Body of pancreas (tissue), 4 donors: ENCODE data around the gene C11orf71.

ENCODE experiments used
- CTCF ChIP-seq, 7 experiments: fragments of 450-650 bp in 4 of 7; fragments of 200-600 bp in 3 of 7; sonication (generic) in 3 of 7; IDR thresholded peaks; one replicate each; pipeline ENCODE4 v1.5.1; 2016 to 2019; ENCODE audit warnings: antibody characterized with exemption in 7 of 7
- POLR2A ChIP-seq, 3 donors: fragments of 450-650 bp; IDR thresholded peaks; one replicate each; pipeline ENCODE4 v1.6.1; 2016; ENCODE audit warnings: antibody characterized with exemption in 3 of 3, mild to moderate bottlenecking in 2 of 3

DNA sequence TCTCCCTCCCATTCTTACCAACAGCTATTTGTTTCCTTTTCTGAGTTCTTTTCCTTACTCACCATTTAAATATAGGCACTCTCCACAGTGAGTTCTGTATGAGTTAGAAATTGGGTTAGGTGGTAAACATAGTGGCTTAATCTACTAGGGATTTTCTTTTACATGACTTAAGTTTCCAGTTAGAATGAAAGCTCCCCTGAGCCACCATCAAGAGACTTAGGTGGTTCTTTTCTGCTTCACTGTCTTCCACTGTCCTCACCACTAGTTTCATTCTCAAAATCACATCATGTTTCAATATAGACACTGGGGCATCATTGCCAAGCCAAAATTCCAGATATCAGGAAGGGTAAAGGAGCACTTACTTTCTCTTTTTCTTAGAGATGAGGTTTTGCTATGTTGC is 30.0 kb upstream of the C11orf71 start:
- TF ChIP-seq CTCF (IDR thresholded peaks at IDR 0.05) (no peak), POLR2A (IDR thresholded peaks at IDR 0.05) (no peak)
